Measurements from ENCODE around the gene VENTX.

Gene VENTX

DNA sequence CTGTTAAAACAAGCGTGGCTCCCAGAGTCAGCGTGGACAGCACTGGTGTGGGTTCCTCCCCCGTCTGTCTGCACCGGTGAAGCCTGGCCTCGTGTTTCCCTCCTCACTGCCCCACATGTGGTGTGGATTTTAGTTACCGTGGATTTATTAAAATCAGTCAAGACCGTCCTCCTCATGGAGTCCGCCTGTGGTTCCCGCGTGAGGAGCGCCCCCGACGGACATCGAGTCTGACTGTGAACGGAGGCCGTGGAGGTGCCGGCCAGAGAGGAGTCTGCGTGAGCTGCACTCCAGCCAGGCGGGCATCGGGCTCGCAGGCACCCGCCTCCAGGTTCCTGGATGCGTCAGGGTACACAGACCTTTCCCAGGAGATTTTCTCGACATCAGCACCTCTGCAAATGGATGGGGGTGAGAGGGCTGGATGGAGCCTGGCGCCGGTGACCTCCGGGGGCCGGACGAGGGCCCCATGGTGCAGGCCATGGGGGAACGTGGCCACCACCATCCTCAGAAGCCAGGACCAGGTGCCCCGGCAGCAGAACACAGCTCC is 33.9 kb upstream of the VENTX start:
- Histone ChIP-seq H3K4me1 (ENCODE audit: control insufficient read depth, insufficient read depth, low read length) (no peaks in the 10 kb centered on the region), H3K36me3 (ENCODE audit: insufficient read depth, low read length) (no peaks in the 10 kb centered on the region), H3K27me3 (ENCODE audit: control insufficient read depth, insufficient read depth, low read length) (no peaks in the 10 kb centered on the region), H3K4me2 (ENCODE audit: low read length) (no peak overlapping the region), H3K9ac (ENCODE audit: low read depth, low read length) (no peak overlapping the region), H3K9me3 (replicated peaks; ENCODE audit: low read length) (peaks cover 1% of the 10 kb centered on the region), H3K4me3 (ENCODE audit: low read length) (no peak overlapping the region)

DNA sequence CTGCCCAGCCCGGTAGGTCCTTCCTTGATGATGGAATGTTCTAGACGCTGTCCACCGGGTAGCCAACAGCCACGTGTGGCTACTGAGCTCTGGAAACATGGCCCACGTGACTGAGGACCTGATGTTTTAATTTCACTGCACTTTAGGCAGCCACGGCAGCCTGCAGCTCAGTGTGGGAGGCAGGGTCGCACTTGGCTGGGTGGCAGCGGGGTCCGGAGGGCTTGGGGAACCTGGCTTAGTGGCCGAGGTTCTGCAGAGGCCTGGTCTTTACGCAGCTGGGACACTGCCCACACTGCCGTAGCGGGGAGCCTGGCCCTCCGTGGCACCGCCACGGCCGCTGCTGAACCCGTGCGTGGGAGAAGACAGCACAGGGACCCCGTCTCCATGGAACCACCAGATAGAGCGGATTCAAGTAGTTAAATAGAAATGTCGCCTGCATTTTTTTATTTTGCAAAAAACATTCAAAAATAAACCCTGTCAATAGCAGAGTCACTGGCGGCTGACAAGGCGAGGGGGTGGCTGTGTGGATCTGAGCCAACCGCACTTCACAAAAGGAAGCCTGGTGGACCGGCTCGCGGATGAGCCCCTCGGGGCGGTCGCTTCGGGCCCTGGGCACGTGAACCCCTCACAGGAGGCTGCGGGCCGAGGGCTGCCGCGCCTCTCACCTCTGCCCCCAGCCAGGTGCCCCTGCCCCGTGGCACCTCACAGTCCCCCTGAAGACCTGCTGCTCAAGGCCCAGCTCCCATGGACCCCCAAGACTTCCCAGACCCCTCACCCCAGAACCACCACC is 33.2 kb upstream of the VENTX start:
- Histone ChIP-seq H3K27me3 (ENCODE audit: control insufficient read depth, insufficient read depth, low read length) (no peaks in the 10 kb centered on the region), H3K9ac (ENCODE audit: low read depth, low read length) (no peak overlapping the region)

DNA sequence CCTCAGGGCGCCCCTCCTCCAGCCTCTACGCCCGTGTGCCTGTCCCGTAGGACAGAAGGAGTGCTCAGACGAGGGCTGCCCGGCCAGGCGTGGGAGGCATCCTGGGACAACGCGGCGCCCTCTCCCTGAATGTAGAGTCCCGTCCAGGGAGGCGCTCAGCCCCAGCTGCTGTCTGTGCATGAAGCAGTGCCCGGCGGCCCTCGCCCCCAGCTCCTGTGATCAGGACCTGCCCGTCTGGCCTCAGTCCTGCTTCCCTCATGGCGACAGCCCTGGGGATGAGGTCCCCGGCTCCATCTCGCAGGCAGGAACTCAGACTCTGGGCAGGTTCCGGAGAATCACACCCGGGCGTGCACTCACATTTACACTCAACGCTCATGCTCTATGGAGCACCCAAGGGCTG is 32.5 kb upstream of the VENTX start:
- H3K4me2 ChIP-seq (ENCODE audit: low read length) = no peak overlapping the region
- H3K9me3 ChIP-seq (replicated peaks; ENCODE audit: low read length) = peaks cover 4% of the 10 kb centered on the region
- no peak overlapping the region for H3K9ac ChIP-seq (ENCODE audit: low read depth, low read length)
- H3K27me3 ChIP-seq (ENCODE audit: control insufficient read depth, insufficient read depth, low read length) = no peaks in the 10 kb centered on the region
- no peaks in the 10 kb centered on the region for H3K4me1 ChIP-seq (ENCODE audit: control insufficient read depth, insufficient read depth, low read length)
- H3K4me3 ChIP-seq (ENCODE audit: low read length) = no peak overlapping the region
- H3K36me3 ChIP-seq (ENCODE audit: insufficient read depth, low read length) = no peaks in the 10 kb centered on the region

More for the DNA sequence above, 33.2 kb upstream of the VENTX start:
- Histone ChIP-seq H3K9me3 (replicated peaks; ENCODE audit: low read length) (peaks cover 4% of the 10 kb centered on the region), H3K4me2 (ENCODE audit: low read length) (no peak overlapping the region), H3K4me3 (ENCODE audit: low read length) (no peak overlapping the region), H3K36me3 (ENCODE audit: insufficient read depth, low read length) (no peaks in the 10 kb centered on the region), H3K4me1 (ENCODE audit: control insufficient read depth, insufficient read depth, low read length) (no peaks in the 10 kb centered on the region)

DNA sequence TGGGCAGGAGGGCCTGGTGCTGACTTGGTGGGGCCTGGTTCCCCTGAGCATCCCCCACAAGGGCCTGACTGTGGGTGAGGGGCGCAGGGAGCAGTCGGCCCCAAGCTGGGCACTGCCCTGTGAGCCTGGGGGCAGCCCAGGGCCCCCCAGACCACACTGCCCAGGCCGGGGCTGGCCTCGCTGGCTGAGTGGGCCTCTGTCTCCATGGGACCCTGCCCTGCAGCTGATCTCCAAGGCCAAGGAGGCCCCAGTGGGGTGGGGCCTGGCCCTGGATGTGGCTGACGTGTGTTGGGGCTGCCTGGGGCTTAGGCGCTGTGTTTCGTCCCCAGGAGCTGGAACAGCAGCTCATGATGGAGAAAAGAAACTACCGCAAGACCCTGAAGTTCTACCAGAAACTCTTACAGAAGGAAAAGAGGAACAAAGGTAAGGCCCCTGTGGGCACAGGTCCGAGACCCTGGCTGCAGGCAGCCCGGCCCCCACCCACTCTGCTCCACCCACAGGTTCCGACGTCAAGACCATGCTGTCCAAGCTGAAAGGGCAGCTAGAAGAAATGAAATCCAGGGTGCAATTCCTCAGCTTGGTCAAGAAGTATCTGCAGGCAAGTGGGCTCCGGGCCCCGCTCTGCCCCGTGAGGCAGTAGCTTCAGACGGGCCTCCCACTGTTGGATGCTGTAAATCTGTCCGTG is 31.2 kb upstream of the VENTX start:
- H3K4me3 ChIP-seq (ENCODE audit: low read length) = no peak overlapping the region
- no peaks in the 10 kb centered on the region for H3K4me1 ChIP-seq (ENCODE audit: control insufficient read depth, insufficient read depth, low read length)
- H3K4me2 ChIP-seq (ENCODE audit: low read length) = no peak overlapping the region
- no peaks in the 10 kb centered on the region for H3K27me3 ChIP-seq (ENCODE audit: control insufficient read depth, insufficient read depth, low read length)
- no peaks in the 10 kb centered on the region for H3K36me3 ChIP-seq (ENCODE audit: insufficient read depth, low read length)
- H3K9me3 ChIP-seq (replicated peaks; ENCODE audit: low read length) = peaks cover 4% of the 10 kb centered on the region
- H3K9ac ChIP-seq (ENCODE audit: low read depth, low read length) = no peak overlapping the region

DNA sequence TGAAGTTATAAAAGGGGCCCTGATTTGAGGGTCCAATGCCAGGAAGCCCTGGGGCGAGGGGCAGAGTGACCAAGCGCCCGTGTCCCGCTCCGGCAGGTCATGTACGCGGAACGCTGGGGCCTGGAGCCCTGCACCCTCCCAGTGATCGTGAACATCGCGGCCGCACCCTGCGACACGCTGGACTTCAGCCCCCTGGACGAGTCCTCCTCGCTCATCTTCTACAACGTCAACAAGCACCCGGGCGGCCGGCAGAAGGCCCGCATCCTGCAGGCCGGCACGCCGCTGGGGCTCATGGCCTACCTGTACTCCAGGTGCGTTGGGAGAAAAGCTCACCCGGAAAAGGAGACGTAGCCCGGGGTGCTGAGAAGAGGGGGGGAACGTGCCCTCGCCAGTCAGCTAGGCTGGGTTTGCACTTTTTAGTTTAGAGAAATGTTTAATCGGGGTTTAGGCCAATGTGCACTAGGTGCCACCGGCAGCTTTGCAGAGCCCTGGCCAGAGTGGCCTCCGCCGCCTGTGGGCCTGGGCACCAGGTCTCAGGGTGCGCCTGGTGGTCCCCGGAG is 30.5 kb upstream of the VENTX start:
- H3K9me3 ChIP-seq (replicated peaks; ENCODE audit: low read length) = peaks cover 4% of the 10 kb centered on the region
- H3K4me3 ChIP-seq (ENCODE audit: low read length) = no peak overlapping the region
- H3K4me2 ChIP-seq (ENCODE audit: low read length) = no peak overlapping the region
- H3K36me3 ChIP-seq (ENCODE audit: insufficient read depth, low read length) = no peaks in the 10 kb centered on the region
- no peak overlapping the region for H3K9ac ChIP-seq (ENCODE audit: low read depth, low read length)
- no peaks in the 10 kb centered on the region for H3K27me3 ChIP-seq (ENCODE audit: control insufficient read depth, insufficient read depth, low read length)
- no peaks in the 10 kb centered on the region for H3K4me1 ChIP-seq (ENCODE audit: control insufficient read depth, insufficient read depth, low read length)

DNA sequence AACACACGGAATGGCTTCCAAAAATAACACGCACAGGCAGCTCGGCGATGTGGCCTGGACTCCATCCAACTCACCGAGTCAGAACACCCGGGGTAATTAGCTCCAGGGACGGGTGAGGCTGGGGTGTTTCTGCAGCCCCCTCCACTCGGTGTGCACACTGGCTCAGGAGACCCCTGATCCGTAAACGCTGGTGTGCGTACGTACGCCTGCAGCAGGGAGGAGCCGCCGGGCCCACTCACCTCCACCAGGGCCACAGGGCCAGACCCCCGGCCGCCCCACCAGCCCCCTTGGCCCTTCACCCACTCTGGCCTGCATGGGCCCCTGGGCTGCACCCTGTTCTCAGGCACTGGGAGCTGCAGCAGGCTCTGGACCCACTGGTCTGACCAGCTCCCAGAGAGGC is 30.0 kb upstream of the VENTX start:
- H3K27me3 ChIP-seq (ENCODE audit: control insufficient read depth, insufficient read depth, low read length) = no peaks in the 10 kb centered on the region
- no peaks in the 10 kb centered on the region for H3K36me3 ChIP-seq (ENCODE audit: insufficient read depth, low read length)
- H3K4me1 ChIP-seq (ENCODE audit: control insufficient read depth, insufficient read depth, low read length) = no peaks in the 10 kb centered on the region
- peaks cover 4% of the 10 kb centered on the region for H3K9me3 ChIP-seq (replicated peaks; ENCODE audit: low read length)
- no peak overlapping the region for H3K4me3 ChIP-seq (ENCODE audit: low read length)
- H3K4me2 ChIP-seq (ENCODE audit: low read length) = no peak overlapping the region
- no peak overlapping the region for H3K9ac ChIP-seq (ENCODE audit: low read depth, low read length)

DNA sequence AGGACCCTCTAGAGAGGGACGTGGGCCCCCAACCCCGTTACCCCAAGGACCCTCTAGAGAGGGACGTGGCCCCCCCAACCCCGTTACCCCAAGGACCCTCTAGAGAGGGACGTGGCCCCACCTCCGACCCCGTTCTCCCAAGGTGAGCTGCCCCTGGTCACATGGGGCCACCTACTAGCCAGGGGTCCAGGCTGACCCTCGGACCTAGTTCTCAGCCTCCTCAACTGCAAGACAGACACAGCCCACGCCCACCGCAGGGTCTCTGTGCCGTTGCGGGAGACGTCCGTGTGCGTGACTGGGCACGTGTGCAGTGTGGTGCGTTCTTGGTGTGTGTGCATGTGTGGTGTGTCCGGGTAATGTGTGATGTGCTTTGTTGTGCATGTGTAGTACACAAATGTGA is 29.2 kb upstream of the VENTX start:
- no peak overlapping the region for H3K9ac ChIP-seq (ENCODE audit: low read depth, low read length)
- H3K36me3 ChIP-seq (ENCODE audit: insufficient read depth, low read length) = no peaks in the 10 kb centered on the region
- peaks cover 4% of the 10 kb centered on the region for H3K9me3 ChIP-seq (replicated peaks; ENCODE audit: low read length)
- no peaks in the 10 kb centered on the region for H3K27me3 ChIP-seq (ENCODE audit: control insufficient read depth, insufficient read depth, low read length)
- no peak overlapping the region for H3K4me2 ChIP-seq (ENCODE audit: low read length)
- H3K4me3 ChIP-seq (ENCODE audit: low read length) = no peak overlapping the region
- H3K4me1 ChIP-seq (ENCODE audit: control insufficient read depth, insufficient read depth, low read length) = no peaks in the 10 kb centered on the region

DNA sequence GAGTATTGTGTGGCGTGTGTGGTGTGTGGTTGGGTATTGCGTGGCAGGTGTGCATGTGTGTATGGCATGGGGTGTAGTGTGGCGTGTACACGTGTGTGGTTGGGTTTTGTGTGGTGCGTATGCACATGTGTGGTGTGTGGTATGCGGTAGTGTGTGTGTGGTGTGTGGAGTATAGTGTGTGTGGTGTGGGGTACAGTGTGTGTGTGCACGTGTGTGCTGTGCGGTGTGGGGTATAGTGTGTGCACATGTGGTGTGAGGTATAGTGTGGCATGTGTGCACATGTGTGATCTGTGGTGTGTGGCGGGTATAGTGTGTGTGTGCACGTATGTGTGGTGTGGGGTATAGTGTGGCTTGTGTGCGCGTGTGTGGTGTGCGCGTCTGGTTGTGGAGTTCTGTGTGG is 28.5 kb upstream of the VENTX start:
- H3K4me1 ChIP-seq (ENCODE audit: control insufficient read depth, insufficient read depth, low read length) = no peaks in the 10 kb centered on the region

DNA sequence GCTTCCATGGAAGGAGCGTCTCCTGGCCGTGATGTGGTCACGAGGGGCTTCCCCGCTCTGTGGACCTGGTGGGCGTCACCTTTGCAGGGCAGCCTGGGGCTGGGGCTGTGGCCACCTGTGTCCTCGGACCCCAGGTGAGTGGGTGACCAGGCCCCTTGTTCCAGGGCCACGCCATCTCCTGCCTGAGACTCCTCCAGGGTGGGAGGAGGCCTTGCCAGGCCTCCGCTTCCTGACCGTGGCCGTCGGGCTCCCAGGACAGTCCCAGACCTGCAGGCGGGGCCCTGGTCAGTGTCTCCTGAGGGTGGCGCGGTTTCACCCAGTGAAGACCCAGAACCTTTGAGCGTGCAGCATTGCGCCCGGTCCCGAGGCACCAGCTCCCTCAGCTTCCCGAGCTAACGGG is 28.0 kb upstream of the VENTX start:
- H3K9ac ChIP-seq (ENCODE audit: low read depth, low read length) = no peak overlapping the region
- H3K27me3 ChIP-seq (ENCODE audit: control insufficient read depth, insufficient read depth, low read length) = no peaks in the 10 kb centered on the region
- no peaks in the 10 kb centered on the region for H3K36me3 ChIP-seq (ENCODE audit: insufficient read depth, low read length)
- no peak overlapping the region for H3K4me2 ChIP-seq (ENCODE audit: low read length)
- no peaks in the 10 kb centered on the region for H3K4me1 ChIP-seq (ENCODE audit: control insufficient read depth, insufficient read depth, low read length)
- H3K4me3 ChIP-seq (ENCODE audit: low read length) = no peak overlapping the region
- H3K9me3 ChIP-seq (replicated peaks; ENCODE audit: low read length) = peaks cover 4% of the 10 kb centered on the region

More for the DNA sequence above, 28.5 kb upstream of the VENTX start:
- H3K9me3 ChIP-seq (replicated peaks; ENCODE audit: low read length) = peaks cover 4% of the 10 kb centered on the region
- no peak overlapping the region for H3K4me3 ChIP-seq (ENCODE audit: low read length)
- H3K4me2 ChIP-seq (ENCODE audit: low read length) = no peak overlapping the region
- no peak overlapping the region for H3K9ac ChIP-seq (ENCODE audit: low read depth, low read length)
- H3K27me3 ChIP-seq (ENCODE audit: control insufficient read depth, insufficient read depth, low read length) = no peaks in the 10 kb centered on the region
- no peaks in the 10 kb centered on the region for H3K36me3 ChIP-seq (ENCODE audit: insufficient read depth, low read length)

DNA sequence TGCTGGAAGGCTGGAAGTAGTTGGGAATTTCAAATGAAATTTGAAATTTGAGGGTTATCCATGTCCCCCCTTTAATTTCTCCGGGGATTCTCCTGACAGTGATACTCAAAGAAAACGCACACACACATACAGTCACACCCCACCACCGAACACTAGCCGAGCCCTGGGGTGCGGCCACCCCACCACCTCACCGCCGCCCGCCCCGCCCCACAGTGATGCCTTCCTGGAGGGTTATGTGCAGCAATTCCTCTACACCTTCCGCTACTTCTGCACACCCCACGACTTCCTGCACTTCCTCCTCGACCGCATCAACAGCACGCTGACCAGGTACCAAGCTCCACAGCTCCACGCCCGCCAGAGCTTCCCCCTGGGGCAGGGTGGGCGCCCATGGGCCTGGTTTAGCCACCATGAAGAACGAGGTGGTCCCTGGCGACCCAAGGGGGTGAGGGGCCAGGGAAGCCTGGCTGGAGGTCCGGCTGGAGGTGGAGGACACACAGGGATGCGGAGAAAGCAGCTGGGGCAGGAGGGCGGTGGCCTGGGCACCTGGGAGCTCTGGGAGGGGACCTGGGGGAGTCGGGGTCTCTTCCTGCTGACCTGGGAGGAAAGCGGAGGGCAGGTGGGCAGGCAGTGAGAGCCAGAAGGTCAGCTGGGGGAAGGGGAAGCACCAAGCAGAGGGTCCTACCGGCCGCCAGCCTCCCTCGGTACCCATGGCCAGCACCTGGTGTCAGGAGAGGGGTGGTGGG is 27.1 kb upstream of the VENTX start:
- Histone ChIP-seq H3K9me3 (replicated peaks; ENCODE audit: low read length) (peaks cover 4% of the 10 kb centered on the region), H3K36me3 (ENCODE audit: insufficient read depth, low read length) (no peaks in the 10 kb centered on the region), H3K4me1 (ENCODE audit: control insufficient read depth, insufficient read depth, low read length) (no peaks in the 10 kb centered on the region), H3K9ac (ENCODE audit: low read depth, low read length) (no peak overlapping the region), H3K4me2 (ENCODE audit: low read length) (no peak overlapping the region), H3K4me3 (ENCODE audit: low read length) (no peak overlapping the region), H3K27me3 (ENCODE audit: control insufficient read depth, insufficient read depth, low read length) (no peaks in the 10 kb centered on the region)

DNA sequence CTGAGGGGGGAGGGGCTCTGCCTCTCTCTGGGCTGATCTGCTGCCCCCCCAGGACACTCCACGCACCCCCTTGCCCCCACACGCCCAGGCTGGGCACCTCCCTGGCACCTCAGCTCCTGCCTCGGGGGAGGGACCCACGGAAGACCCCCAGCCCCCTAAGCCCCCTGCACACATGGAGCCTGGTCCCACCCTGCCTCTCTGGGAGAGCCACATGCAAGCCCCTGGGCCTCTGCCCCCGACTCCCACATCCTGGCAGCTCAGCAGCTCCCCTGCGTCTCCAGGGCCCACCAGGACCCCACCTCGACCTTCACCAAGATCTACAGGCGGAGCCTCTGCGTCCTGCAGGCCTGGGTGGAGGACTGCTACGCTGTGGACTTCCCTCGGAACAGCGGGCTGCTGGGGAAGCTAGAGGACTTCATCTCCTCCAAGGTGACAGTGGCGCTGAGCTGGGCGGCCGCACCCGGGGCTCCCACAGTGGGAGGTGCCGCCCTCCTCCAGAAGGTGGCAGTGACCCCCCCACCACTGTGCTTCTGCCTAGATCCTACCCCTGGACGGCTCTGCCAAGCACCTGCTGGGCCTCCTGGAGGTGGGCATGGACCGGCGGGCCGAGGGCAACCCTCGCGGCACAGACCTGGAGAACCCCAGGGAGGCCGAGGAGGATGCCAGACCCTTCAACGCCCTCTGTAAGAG is 26.4 kb upstream of the VENTX start:
- Histone ChIP-seq H3K9ac (ENCODE audit: low read depth, low read length) (no peak overlapping the region), H3K9me3 (replicated peaks; ENCODE audit: low read length) (peaks cover 4% of the 10 kb centered on the region), H3K27me3 (ENCODE audit: control insufficient read depth, insufficient read depth, low read length) (no peaks in the 10 kb centered on the region), H3K4me3 (ENCODE audit: low read length) (no peak overlapping the region), H3K4me1 (ENCODE audit: control insufficient read depth, insufficient read depth, low read length) (no peaks in the 10 kb centered on the region), H3K4me2 (ENCODE audit: low read length) (no peak overlapping the region), H3K36me3 (ENCODE audit: insufficient read depth, low read length) (no peaks in the 10 kb centered on the region)

Data from skeletal muscle satellite cell (primary cell).